NCI-H2107 treated with DMSO at 0.1 percent for 48 hours (cell line): ENCODE data around the gene CD3G.
"Not testable (repeated sequence)": the region's sequence is repeated elsewhere in the genome, so short reads cannot be mapped to it uniquely, and the experiment has no call there.

Experiments used
- DNase-seq: peaks from one replicate; lab custom pipeline; 2025; ENCODE audit not compliant: unreplicated experiment; lab: John Stamatoyannopoulos, UW

Gene CD3G

DNA sequence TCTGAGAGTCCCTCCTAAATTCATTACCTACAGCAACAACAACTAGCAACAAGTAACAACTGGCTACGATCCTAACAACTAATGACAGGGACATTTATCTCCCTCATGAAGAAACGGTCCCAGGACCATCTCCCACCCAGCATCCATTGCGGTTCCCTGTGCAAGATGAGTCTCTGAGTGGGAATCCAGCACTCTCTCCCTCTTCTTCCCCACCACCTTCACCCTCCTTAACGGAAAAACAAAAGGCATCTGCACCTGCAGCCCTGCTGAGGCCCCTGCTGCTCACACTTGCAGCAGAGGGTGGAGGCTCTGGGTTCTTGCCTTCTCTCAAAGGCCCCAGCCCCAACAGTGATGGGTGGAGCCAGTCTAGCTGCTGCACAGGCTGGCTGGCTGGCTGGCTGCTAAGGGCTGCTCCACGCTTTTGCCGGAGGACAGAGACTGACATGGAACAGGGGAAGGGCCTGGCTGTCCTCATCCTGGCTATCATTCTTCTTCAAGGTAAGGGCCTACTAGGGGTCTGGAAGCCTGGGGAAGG, at the start of gene CD3G:
Gene CD3G, plus strand, starts transcription at position 364 of the 535 bp plus-strand sequence. Its CDS starts 80 bp downstream, at position 444.
- peak; percentile 4 for DNase-seq

DNA sequence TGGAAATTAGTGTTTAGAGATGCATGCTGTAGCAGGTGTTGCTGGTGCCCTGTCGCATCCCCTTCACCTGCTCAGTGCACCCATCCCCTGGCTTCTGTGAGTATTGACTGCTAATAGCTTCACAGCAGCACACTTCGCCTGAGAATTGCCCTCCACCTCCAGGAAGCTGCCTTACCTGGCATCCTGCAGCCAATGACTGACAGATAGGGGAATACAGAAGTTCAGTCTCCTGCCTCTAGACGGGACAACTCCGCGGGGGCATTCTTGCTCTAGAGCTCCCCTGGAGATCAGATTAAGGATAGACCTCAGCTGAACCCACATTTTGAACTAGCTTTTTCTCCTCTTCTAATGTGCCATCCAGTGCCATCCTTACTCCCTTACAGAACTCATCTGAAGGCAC, 48.9 kb upstream of the CD3G start:
- no peak for DNase-seq

DNA sequence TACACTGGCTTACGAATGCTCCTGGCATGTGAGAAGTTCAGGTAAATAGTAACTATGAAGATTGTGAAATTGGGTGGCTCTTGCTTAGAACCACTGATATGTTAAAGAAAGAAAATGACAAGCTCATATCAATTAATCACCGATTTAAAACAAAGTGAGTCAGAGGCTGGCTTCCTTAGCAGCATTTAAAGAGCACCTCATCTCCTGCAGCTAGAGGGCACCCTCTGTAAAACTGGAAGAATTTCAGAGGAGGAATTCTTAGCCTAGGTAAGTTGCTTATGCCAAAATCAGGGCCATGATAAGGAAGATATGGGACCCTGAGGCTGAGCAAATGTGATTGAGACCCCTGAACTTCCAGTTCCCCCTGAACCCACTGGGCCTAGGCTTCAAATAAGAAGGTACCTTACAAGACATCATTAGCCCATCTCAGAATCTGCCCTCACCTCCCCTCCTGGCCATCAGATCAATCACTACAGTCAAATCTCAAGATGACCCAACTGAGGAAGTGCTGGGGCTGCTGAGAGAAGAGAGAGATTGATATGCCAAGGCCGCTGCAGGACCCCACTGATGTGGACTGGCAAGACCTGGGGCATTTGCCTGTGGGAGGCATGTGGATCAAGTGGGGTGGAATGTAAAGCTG, 48.2 kb upstream of the CD3G start:
- peak; percentile 0 for DNase-seq

DNA sequence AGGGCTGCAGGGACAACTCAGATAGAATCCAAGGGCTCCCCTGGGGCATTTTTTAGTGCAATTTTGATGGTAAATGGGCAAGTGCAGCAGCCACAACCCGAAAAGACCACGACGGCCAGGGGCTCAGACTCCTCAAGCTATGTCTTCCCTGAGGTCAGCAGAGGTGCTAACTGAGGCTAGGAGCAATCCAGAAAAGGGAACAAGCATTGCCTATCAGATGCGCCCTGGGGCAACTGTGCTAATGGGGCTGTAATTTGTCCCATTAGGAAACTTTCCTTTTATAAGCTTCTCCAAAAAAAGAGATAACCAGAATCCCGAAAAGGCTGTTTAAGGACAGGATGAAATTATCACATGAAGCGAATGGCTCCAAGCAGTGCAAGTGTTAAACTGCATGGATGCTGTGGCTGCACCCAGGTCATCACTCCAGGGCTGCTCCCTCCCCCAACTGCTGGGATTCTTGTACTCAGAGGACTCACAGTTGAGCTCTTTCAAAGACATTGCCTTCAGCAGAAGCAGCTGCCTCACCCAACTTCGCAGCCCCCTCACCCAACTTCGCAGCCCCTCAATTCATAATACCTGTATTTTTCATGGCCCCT, 42.4 kb upstream of the CD3G start:
- DNase-seq: no peak

DNA sequence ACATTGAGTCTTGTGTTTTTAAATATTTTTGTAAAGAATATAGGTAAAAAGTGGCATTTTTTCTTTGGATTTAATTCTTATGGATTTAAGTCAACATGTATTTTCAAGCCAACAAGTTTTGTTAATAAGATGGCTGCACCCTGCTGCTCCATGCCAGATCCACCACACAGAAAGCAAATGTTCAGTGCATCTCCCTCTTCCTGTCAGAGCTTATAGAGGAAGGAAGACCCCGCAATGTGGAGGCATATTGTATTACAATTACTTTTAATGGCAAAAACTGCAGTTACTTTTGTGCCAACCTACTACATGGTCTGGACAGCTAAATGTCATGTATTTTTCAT, 39.9 kb upstream of the CD3G start:
- DNase-seq: no peak

DNA sequence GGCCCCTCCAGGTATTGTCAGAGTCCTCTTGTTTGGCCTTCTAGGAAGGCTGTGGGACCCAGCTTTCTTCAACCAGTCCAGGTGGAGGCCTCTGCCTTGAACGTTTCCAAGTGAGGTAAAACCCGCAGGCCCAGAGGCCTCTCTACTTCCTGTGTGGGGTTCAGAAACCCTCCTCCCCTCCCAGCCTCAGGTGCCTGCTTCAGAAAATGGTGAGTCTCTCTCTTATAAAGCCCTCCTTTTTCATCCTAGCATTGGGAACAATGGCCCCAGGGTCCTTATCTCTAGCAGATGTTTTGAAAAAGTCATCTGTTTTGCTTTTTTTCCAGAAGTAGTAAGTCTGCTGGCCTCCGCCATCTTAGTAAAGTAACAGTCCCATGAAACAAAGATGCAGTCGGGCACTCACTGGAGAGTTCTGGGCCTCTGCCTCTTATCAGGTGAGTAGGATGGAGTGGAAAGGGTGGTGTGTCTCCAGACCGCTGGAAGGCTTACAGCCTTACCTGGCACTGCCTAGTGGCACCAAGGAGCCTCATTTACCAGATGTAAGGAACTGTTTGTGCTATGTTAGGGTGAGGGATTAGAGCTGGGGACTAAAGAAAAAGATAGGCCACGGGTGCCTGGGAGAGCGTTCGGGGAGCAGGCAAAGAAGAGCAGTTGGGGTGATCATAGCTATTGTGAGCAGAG, 39.4 kb upstream of the CD3G start, which contains the start of gene CD3E:
Gene CD3E, plus strand, starts transcription at position 163 of the 681 bp plus-strand sequence. Its CDS starts 223 bp downstream, at position 386.
- no peak for DNase-seq

DNA sequence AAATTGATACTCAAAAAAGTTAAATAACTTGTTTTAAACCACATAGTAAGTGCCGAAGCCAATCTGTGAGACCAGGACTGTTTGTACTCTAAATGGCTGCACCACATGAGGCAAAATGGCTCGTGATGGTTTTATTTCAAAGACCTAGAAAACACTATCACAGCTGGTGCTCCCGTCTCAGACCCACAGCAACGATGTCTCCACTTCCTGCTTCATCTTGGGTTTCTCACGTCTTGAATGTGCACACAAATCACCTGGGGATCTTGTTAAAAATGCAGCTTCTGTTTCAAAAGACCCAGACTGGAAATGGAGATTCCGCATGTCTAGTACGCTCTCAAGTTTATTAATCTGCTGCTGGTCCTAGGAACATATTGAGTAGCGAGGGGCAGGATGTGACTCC, 38.4 kb upstream of the CD3G start:
- DNase-seq: no peak

DNA sequence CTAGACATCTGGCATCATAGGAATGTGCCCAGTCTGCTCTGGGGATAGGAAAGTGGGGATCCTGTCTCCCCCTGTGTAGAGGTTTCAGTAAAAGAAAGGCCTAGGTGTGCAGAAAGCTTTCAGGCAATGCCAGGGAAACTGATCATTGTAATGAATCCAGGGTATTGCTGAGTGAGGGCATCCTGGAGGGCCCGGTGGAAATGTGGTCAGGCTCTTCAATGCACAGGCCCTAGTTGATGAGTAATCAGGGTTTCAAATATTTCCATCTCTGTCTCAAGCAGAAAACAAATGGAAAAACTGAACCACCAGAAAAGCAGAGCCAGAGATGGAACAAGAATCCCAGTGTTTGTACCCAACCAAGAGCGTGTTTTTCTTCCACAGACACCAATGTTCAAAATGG, 37.6 kb upstream of the CD3G start:
- no peak for DNase-seq

DNA sequence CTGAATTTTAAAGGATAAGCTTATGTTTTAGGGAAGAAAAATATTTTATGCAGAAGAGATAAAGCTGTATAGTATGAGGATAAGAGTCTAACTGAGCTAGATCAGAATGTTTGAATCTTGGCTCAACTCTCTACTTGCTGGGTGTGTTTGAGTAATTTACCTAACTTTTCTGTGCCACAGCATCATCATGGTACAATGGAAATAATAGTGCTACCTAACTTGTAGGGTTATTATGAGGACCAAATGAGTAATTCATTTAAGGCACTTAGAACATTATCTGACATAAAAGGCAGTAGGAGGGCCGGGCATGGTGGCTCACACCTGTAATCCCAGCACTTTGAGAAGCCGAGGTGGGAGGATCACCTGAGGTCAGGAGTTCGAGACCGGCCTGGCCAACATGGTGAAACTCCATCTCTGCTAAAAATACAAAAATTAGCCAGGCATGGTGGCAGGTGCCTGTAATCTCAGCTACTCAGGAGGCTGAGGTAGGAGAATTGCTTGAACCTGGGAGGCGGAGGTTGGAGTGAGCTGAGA, 35.1 kb upstream of the CD3G start:
- not testable (repeated sequence) for DNase-seq

DNA sequence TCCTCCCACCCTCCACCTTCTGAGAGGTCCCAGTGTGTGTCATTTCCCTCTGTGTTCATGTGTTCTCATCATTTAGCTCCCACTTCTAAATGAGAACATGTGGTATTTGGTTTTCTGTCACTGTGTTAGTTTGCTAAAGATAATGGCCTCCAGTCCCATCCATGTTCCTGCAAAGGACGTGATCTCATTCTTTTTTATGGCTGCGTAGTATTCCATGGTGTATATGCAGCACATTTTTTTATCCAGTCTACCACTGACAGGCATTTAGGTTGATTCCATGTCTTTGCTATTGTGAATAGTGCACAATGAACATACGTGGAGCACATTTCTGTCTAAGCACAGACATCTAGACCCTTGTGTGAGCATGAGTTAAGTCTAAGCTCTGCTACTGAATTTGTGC, 33.9 kb upstream of the CD3G start:
- no peak for DNase-seq

DNA sequence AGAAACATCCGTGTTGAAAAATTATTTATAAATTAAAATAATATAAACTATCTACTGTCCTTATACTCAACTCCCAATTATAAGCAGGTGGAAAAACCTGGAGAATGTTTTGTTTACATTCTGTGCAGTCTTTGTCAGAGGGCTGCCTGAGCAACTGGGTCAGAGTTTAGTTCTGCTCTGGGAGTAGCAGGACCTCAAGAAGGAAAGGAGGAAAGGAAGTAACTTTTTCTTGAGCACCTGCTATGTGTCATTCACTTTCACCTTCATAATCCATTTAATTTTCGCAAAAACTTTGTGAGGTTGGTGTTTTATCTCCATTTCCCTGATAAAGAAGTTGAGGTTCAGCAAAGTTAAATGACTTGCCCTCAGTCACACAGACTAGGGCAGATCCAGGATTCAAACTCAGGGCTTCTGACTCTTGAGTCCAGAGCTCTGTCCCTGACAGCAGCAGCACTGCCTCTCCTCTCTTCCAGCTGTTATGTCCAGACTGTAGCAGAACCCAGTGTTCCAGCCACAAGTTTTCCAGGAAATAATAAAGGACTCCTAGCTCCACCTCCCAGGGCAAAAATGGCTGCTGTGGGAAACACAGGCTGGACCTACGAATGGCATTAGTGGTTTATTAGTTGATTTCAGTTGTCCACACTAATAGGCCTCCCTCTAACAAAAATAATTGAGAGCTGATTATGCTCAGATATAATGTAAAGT, 33.2 kb upstream of the CD3G start:
- no peak for DNase-seq

DNA sequence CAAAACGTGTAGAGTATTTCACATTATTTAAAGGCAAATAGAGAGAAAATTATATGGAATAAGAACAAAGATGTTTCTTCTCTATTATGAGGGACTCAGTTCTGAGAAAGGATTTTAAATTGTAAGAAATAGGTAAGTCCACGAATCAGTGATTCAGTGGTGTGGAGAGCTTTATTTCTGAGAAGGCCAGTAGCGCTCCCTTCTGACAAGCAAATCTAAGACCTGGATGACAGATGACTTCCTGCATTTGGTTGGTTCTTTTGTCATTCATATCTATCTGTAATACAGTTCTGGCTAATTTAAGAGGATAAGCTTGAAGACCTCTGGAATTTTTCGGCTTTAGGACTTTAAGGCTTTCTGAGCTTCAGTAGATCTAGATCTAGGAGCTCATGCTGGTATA, 32.6 kb upstream of the CD3G start:
- no peak for DNase-seq

DNA sequence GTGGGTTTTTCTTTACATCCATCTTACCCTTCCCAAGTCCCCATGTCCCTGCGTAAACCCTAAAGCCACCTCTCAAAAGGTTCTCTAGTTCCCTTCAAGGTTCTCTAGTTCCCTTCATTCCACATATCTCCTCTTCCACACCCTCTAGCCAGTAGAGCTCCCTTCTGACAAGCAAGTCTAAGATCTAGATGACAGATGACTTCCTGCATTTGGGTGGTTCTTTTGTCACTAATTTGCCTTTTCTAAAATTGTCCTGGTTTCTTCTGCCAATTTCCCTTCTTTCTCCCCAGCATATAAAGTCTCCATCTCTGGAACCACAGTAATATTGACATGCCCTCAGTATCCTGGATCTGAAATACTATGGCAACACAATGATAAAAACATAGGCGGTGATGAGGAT, 31.8 kb upstream of the CD3G start:
- DNase-seq: no peak

DNA sequence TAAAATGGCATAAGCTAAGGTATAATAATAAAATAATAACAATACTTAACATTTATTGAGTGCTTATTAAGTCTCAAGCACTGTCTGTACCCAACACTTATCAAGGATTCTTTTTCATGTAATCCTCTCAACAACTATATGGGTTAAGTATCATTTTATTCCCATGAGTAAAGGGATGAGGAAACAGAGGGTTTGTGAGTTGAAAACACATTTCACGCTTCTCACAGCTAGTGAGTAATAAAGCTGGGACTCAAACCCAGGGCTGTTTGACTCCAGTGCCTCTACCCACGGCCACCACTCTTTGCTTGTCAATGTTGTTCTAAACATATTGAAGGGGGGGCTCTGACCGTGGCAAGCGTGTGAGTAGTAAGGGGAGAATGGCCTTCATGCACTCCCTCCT, 30.9 kb upstream of the CD3G start:
- no peak for DNase-seq

DNA sequence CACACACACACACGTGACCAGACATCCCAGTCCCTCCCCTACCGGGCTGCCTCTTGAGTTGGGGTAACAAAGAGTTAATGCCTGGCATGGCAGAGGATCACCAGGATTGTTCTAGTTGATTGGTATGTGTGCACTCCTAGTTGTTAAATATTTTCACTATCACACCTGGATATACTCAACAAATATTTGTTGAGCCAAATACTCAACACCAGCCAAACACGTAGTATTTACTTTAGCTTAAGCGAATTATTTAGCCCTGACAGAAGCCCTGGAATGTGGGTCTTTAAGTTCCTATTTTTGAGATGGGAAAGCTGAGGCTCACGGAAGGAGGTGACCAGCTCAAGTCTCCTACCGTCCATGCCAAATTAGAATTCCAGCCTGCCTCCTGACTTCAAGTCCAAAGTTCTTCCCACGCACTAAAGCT, 29.1 kb upstream of the CD3G start:
- no peak for DNase-seq

DNA sequence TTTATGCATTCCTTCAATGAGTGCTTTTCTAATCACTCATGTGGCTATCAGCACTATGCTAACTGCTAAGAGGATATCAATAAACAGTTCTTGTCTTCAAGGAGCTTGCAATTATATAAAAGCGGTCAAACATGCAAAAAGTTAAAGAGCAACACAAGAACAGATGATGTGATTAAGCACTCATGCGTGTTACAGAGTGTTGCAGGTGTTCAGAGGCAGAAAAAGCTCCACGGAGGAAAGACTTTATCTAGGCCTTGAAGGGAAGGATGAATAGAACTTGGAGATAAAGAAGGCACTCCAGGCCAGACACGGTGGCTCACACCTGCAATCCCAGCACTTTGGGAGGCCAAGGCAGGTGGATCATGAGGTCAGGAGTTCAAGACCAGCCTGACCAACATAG, 26.0 kb upstream of the CD3G start:
- DNase-seq: no peak

DNA sequence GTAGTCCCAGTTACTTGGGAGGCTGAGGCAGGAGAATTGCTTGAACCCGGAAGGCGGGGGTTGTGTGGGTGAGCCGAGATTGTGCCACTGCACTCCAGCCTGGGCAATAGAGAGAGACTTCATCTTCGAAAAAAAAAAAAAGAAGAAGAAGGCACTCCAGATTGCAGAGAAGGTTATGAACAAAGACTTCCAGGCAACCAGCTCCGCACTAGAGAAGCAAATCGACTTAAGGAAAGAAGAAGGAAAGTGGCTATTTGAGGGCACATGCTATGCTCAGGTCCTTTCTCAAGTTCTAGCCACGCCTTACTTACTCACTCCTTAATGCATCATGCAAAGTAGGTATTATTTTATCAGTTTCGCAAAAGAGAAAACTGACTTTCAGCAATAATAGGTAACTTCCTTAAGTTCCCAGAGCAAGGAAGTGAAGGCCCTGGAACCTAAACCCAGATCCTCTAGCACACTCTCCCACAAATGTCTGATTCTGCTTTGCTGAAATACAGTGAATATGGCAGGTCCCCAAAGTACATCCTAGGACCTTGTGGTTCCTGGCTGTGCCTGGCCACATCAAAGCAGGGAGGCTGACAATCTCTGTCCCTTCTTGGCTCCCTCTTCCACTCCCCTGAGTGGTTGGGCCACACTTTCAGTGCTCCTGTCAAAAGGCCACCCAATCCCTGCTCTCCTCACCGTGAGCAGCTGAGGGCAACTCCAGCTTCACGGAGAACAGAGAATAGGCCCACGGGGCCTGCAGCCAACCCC, 25.4 kb upstream of the CD3G start:
- no peak for DNase-seq

DNA sequence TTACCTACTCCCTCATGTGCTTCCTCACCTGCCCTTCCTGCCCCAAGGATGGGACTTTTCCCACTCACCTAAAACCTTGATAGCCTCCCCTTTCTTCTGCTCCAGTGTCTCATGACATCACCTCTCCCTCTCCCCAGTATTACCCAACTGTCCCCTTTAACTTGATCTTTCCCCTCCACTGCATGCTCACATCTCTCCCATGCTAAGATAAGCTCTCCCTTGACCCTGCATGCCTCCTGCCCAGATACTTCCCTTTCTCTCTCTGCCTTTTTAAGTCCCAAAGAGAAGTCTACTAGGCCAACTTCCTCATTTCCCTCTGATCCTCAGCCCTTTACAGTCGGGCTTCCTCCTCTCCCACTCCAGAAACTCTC, 24.8 kb upstream of the CD3G start:
- no peak for DNase-seq

DNA sequence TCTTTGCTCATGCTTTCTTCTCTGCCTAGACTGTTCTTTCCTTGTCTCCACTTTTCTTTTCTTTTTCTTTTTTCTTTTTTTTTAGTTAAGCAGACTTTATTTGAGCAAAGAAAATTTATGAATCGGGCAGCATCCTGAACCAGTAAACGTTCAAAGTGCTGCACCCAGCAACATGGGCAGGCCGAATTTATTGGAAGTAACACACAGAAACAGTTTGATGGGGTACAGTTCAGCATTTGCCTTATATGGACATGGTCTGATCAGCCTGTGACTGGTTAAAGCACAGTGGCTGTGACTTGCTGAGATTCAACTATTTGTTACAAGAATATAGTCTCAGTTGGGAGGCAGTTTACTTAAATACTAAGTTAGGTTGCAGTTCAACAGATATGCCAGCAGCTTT, 23.6 kb upstream of the CD3G start:
- no peak for DNase-seq

DNA sequence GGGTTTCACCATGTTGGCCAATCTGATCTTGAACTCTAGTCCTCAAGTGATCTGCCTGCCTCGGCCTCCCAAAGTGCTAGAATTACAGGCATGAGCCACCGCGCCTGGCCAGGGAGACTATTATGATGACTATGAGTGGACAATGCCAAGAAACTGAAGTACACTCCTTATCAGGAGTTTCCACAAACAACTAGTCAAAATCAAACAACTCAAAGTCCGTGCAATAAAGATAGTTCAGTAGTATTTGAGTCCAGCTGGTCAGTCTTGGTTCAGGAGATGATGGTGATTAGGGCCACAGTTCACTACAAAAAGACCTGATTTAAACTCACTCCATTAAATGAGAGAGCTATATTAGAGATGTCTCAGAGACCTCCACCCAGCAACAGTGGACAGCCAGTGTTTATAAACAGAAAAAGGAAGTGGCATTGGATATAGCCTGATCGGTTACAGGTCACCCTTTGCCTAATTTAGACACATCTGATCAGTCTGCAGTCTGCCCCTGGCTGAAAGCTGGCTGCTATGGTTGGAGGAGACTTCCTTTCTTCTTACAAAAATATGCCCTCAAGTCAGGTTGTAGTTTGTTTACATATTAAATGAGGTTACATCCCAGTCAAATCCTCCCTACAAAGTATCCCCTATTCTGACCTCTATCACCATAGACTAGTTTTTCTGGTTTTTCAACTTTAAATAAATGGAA, 22.6 kb upstream of the CD3G start:
- DNase-seq: no peak
